ENCODE results near the gene LRRC4C.

DNA sequence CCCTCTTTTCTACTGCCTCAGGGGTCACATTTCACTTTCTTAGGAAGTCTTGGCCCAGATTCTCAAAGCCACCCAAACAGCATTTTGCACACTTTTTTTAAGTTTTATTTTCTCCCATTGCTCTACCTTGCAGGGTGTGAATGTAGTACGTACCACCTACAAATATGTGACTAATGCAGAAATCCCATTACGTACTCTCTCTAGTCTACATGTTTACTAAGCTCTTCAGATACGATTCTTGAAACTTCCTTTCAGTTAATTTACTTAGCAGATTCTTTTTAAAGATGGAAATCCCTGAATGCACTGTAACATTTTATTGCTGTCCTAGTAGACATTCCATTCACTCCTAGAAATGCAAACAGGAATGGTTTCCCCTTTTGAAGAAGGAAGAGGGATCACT lies 61.3 kb downstream of the LRRC4C start:
- TF ChIP-seq, protein P1, sequence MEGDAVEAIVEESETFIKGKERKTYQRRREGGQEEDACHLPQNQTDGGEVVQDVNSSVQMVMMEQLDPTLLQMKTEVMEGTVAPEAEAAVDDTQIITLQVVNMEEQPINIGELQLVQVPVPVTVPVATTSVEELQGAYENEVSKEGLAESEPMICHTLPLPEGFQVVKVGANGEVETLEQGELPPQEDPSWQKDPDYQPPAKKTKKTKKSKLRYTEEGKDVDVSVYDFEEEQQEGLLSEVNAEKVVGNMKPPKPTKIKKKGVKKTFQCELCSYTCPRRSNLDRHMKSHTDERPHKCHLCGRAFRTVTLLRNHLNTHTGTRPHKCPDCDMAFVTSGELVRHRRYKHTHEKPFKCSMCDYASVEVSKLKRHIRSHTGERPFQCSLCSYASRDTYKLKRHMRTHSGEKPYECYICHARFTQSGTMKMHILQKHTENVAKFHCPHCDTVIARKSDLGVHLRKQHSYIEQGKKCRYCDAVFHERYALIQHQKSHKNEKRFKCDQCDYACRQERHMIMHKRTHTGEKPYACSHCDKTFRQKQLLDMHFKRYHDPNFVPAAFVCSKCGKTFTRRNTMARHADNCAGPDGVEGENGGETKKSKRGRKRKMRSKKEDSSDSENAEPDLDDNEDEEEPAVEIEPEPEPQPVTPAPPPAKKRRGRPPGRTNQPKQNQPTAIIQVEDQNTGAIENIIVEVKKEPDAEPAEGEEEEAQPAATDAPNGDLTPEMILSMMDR (IDR thresholded peaks at IDR 0.05) = no peak
- TF ChIP-seq POLR2A (IDR thresholded peaks at IDR 0.05) = no peak

Measured in heart left ventricle (tissue), 13 donors.